Esophagus squamous epithelium (tissue), 5 donors: ENCODE results near the gene UQCRFS1. TPM values are rescaled to one million over a fixed set of nuclear protein-coding genes. Genes with fewer than 3 reads are reported as not detected.
"Not testable (repeated sequence)": the region's sequence is repeated elsewhere in the genome, so short reads cannot be mapped to it uniquely, and the experiment has no call there.

Experiments used
- DNase-seq: peaks from one replicate; lab custom pipeline; 2025; lab: John Stamatoyannopoulos, UW
- H3K27ac ChIP-seq, 4 donors: fragments of 200-600 bp; sonication (generic); one replicate each; pipeline ENCODE4 v1.5.1; 2016 to 2019; ENCODE audit warnings: mild to moderate bottlenecking in 1 of 4
- H3K27me3 ChIP-seq, 4 donors: fragments of 200-600 bp; sonication (generic); 1 replicate in 3 of 4; 2 replicates in 1 of 4; pipeline versions ENCODE4 v1.5.1 to v1.6.0; 2017 to 2021; ENCODE audit warnings: antibody characterized with exemption in 1 of 4
- H3K36me3 ChIP-seq, 3 donors: fragments of 200-600 bp; sonication (generic); one replicate each; pipeline ENCODE4 v1.5.1; 2016 to 2019
- H3K4me1 ChIP-seq, 3 donors: fragments of 200-600 bp; sonication (generic); one replicate each; pipeline ENCODE4 v1.5.1; 2017 to 2019
- H3K4me3 ChIP-seq, 4 donors: fragments of 200-600 bp; sonication (generic); 1 replicate in 3 of 4; 2 replicates in 1 of 4; pipeline ENCODE4 v1.5.1; 2016 to 2019; ENCODE audit warnings: mild to moderate bottlenecking in 2 of 4, moderate library complexity in 1 of 4
- H3K9me3 ChIP-seq, 3 donors: fragments of 200-600 bp; sonication (generic); one replicate each; pipeline ENCODE4 v1.5.1; 2016 to 2019
- POLR2A ChIP-seq, 4 donors: fragments of 450-650 bp; IDR thresholded peaks; one replicate each; pipeline ENCODE4 v1.6.1; 2017; ENCODE audit warnings: antibody characterized with exemption in 4 of 4, mild to moderate bottlenecking in 4 of 4, moderate library complexity in 3 of 4
- WGBS, 2 donors: methylation state at CpG; one replicate each; pipeline ENCODE4 v1.1.5; 2018; 5-methylcytosine and 5-hydroxymethylcytosine counted together
- intact Hi-C: fragments of 100-400 bp; cut with DNase I; formaldehyde crosslinking; loops from one replicate; pipeline ENCODE4 v1.15.0; 2022
- total RNA-seq, 4 donors: library from RNA; depleted of rRNA; stranded (reverse); fragments of >200 nt; gene quantifications; one replicate each; pipeline ENCODE4 v1.1.0, GENCODE V29; 2016
- TF ChIP-seq, protein P1 (sequence below), 6 experiments: fragments of 450-650 bp in 4 of 6; fragments of 200-600 bp in 2 of 6; sonication (generic) in 2 of 6; IDR thresholded peaks; one replicate each; pipeline ENCODE4 v1.5.1; 2016 to 2019; ENCODE audit warnings: antibody characterized with exemption in 6 of 6, mild to moderate bottlenecking in 4 of 6, moderate library complexity in 4 of 6
- donor health status: DM: yes; HTN: yes; CAD: no.

The UQCRFS1 gene
- total RNA-seq, 4 donors from 2014 or later: 23.7 to 41.1 (median 36.9) TPM

- DNase-seq: no peak
- Histone ChIP-seq H3K9me3 (no peaks in the 10 kb centered on the region), H3K4me1 (peaks cover 3 to 17% (median 6%) of the 10 kb centered on the region in 3 donors), H3K27me3 (peaks cover 0 to 16% (median 0%) of the 10 kb centered on the region in 4 donors), H3K4me3 (no peak overlapping the region), H3K27ac (no peak overlapping the region), H3K36me3 (no peaks in the 10 kb centered on the region)
- 59 to 76% methylated on average over 4 of the region's 4 CpGs for WGBS, 2 donors
- TF ChIP-seq, protein P1, sequence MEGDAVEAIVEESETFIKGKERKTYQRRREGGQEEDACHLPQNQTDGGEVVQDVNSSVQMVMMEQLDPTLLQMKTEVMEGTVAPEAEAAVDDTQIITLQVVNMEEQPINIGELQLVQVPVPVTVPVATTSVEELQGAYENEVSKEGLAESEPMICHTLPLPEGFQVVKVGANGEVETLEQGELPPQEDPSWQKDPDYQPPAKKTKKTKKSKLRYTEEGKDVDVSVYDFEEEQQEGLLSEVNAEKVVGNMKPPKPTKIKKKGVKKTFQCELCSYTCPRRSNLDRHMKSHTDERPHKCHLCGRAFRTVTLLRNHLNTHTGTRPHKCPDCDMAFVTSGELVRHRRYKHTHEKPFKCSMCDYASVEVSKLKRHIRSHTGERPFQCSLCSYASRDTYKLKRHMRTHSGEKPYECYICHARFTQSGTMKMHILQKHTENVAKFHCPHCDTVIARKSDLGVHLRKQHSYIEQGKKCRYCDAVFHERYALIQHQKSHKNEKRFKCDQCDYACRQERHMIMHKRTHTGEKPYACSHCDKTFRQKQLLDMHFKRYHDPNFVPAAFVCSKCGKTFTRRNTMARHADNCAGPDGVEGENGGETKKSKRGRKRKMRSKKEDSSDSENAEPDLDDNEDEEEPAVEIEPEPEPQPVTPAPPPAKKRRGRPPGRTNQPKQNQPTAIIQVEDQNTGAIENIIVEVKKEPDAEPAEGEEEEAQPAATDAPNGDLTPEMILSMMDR (IDR thresholded peaks at IDR 0.05): no peak
- no peak for TF ChIP-seq POLR2A (IDR thresholded peaks at IDR 0.05)
- intact Hi-C loops: no loop called here
These were observed 3.1 kb upstream of the UQCRFS1 start for GRCh38 chr19:29216021-29216420.

- H3K9me3 ChIP-seq: no peaks in the 10 kb centered on the region
- H3K4me3 ChIP-seq: no peak overlapping the region
- peaks cover 3 to 17% (median 6%) of the 10 kb centered on the region in 3 donors for H3K4me1 ChIP-seq
- H3K36me3 ChIP-seq: no peaks in the 10 kb centered on the region
- H3K27me3 ChIP-seq: peaks cover 0 to 11% (median 0%) of the 10 kb centered on the region in 4 donors
- DNase-seq: no peak
- 88 to 90% methylated on average over 7 of the region's 7 CpGs for WGBS, 2 donors
- no peak overlapping the region for H3K27ac ChIP-seq
- TF ChIP-seq, protein P1 (IDR thresholded peaks at IDR 0.05): no peak
- no peak for TF ChIP-seq POLR2A (IDR thresholded peaks at IDR 0.05)
- intact Hi-C loops: no loop called here
These were observed 2.4 kb upstream of the UQCRFS1 start for GRCh38 chr19:29215322-29215845.

GRCh38 chr19:29214411-29214810 is 1.5 kb upstream of the UQCRFS1 start:
- no peak overlapping the region for H3K4me3 ChIP-seq
- H3K9me3 ChIP-seq: no peaks in the 10 kb centered on the region
- DNase-seq: no peak
- H3K27me3 ChIP-seq: peaks cover 0 to 11% (median 0%) of the 10 kb centered on the region in 4 donors
- intact Hi-C loops: no loop called here
- H3K4me1 ChIP-seq: peaks cover 3 to 26% (median 11%) of the 10 kb centered on the region in 3 donors
- no peak overlapping the region for H3K27ac ChIP-seq
- H3K36me3 ChIP-seq: no peaks in the 10 kb centered on the region
- TF ChIP-seq POLR2A (IDR thresholded peaks at IDR 0.05): no peak
- TF ChIP-seq, protein P1 (IDR thresholded peaks at IDR 0.05): no peak
- WGBS, 2 donors: 71 to 73% methylated on average over 2 of the region's 2 CpGs

- Histone ChIP-seq H3K4me1 (peaks cover 3 to 37% (median 13%) of the 10 kb centered on the region in 3 donors), H3K27me3 (no peaks in the 10 kb centered on the region), H3K36me3 (peaks cover 0 to 10% (median 0%) of the 10 kb centered on the region in 3 donors), H3K4me3 (peak overlapping the region; percentile 74 to 99 (median 91)), H3K27ac (peak overlapping the region; percentile 92 to 98 (median 96)), H3K9me3 (no peaks in the 10 kb centered on the region)
- WGBS, 2 donors: 0% methylated on average over 4 to 7 of the region's 7 CpGs
- DNase-seq: no peak
- intact Hi-C loops: no loop called here
- TF ChIP-seq POLR2A (IDR thresholded peaks at IDR 0.05): no peak
- TF ChIP-seq, protein P1 (IDR thresholded peaks at IDR 0.05): no peak
These were observed 649 bp downstream of the UQCRFS1 start for GRCh38 chr19:29212356-29212647.

DNA sequence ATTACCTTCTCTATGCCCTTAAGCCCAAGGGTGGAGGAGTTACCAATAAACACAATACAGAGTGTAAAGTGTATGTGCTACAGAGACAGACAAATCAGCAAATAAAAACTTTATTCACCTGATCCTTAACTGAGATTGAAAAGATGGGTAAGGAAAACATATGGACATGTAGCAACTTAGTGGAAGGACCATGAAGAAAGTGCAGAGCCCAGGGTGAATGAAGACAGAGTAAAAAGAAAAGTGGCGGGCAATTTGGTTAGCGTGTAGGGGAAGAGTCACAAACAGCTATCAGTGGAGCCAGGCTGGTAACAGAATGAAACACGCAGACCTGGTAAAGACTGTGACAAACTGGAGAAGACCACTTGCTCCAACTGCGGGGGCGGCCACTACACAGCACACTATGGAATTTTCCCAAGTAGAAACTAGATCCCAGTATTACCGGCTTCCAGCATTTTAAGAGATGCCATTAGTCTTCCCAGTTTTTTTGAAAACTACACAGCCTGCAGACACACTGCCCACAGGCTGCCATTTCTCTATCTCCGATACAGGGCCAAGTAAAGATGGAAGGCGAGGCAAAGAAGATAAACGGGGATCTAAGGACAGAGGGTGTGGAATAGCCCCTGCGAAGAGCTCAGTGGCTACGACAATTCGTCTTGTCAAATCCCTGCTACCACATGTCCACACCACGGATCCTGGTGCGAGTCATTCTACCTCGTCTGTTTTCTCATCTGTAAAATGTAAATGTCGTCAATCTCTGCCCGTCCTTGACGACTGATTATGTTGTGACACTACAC is 1.2 kb downstream of the UQCRFS1 start:
- TF ChIP-seq POLR2A (IDR thresholded peaks at IDR 0.05): no peak
- TF ChIP-seq, protein P1 (IDR thresholded peaks at IDR 0.05): no peak
- H3K9me3 ChIP-seq: no peaks in the 10 kb centered on the region
- no peak for DNase-seq
- H3K4me3 ChIP-seq: peak overlapping the region; percentile 74 to 99 (median 91)
- peaks cover 3 to 37% (median 13%) of the 10 kb centered on the region in 3 donors for H3K4me1 ChIP-seq
- peaks cover 0 to 15% (median 4%) of the 10 kb centered on the region in 3 donors for H3K36me3 ChIP-seq
- intact Hi-C loops: no loop called here
- peak overlapping the region; percentile 92 to 98 (median 96) for H3K27ac ChIP-seq
- H3K27me3 ChIP-seq: no peaks in the 10 kb centered on the region
- WGBS, 2 donors: 22 to 25% methylated on average over 18 of the region's 18 CpGs

- 95 to 97% methylated on average over 3 of the region's 3 CpGs for WGBS, 2 donors
- H3K27ac ChIP-seq, intact Hi-C loops, H3K27me3 ChIP-seq, H3K9me3 ChIP-seq, DNase-seq: not testable (repeated sequence)
- Histone ChIP-seq H3K4me3 (peak overlapping the region in 1 of 4 donors; percentile 94), H3K36me3 (peaks cover 0 to 22% (median 11%) of the 10 kb centered on the region in 3 donors), H3K4me1 (peaks cover 3 to 37% (median 13%) of the 10 kb centered on the region in 3 donors)
These were observed 1.9 kb downstream of the UQCRFS1 start for GRCh38 chr19:29211041-29211440.

DNA sequence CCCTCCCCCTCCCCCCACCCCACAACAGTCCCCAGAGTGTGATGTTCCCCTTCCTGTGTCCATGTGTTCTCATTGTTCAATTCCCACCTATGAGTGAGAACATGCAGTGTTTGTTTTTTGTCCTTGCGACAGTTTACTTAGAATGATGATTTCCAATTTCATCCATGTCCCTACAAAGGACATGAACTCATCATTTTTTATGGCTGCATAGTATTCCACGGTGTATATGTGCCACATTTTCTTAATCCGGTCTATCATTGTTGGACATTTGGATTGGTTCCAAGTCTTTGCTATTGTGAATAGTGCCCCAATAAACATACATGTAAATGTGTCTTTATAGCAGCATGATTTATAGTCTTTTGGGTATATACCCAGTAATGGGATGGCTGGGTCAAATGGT is 2.4 kb downstream of the UQCRFS1 start:
- intact Hi-C loops: not testable (repeated sequence)
- 86 to 96% methylated on average over 2 to 3 of the region's 3 CpGs for WGBS, 2 donors

More for the DNA sequence above, 2.4 kb downstream of the UQCRFS1 start:
- H3K9me3 ChIP-seq, H3K27me3 ChIP-seq, H3K4me3 ChIP-seq, H3K27ac ChIP-seq, DNase-seq: not testable (repeated sequence)
- H3K4me1 ChIP-seq: peaks cover 3 to 37% (median 13%) of the 10 kb centered on the region in 3 donors
- peaks cover 0 to 28% (median 14%) of the 10 kb centered on the region in 3 donors for H3K36me3 ChIP-seq
